ENCODE measurements around the gene SLC30A3. TPM values are rescaled to one million over a fixed set of nuclear protein-coding genes. Genes with fewer than 3 reads are reported as not detected.
"Not testable (repeated sequence)": the region's sequence is repeated elsewhere in the genome, so short reads cannot be mapped to it uniquely, and the experiment has no call there.

SLC30A3 gene
- 9.4 TPM for total RNA-seq
- long read RNA-seq, transcript SLC30A3-210 (4 exons, 3,448 nt): major isoform, 6 of 15 reads
- long read RNA-seq, transcript SLC30A3-201 (8 exons, 2,260 nt): major isoform, 6 of 15 reads
- long read RNA-seq, partial matches to known transcripts: 0 of 15 reads
- long read RNA-seq, other reads (novel, unspliced or antisense): 3 of 15 reads

GRCh38 chr2:27262379-27263286 is at the start of gene SLC30A3:
Gene SLC30A3, minus strand, starts transcription at chr2:27263047. Its CDS starts 141 bp downstream, at chr2:27262906.
- peak; percentile 82 for DNase-seq
- intact Hi-C loops (cut with micrococcal nuclease): no loop called here

GRCh38 chr2:27312152-27312551 is 49.3 kb upstream of the SLC30A3 start:
- intact Hi-C loops (cut with micrococcal nuclease): no loop called here
- no peak for ATAC-seq
- DNase-seq: no peak

More at GRCh38 chr2:27262379-27263286, at the start of gene SLC30A3:
- peak; percentile 86 for ATAC-seq

- intact Hi-C loops (cut with micrococcal nuclease): no loop called here
- ATAC-seq (peak; percentile 4), DNase-seq (no peak)
Observed at GRCh38 chr2:27309651-27310050, 46.8 kb upstream of the SLC30A3 start.

- peak; percentile 27 for ATAC-seq
- intact Hi-C loops (cut with micrococcal nuclease): no loop called here
Observed at GRCh38 chr2:27308359-27308881, 45.6 kb upstream of the SLC30A3 start, which contains the start of gene UCN. Gene UCN, minus strand, starts transcription at chr2:27308445. Its CDS starts 550 bp downstream, at chr2:27307895.

GRCh38 chr2:27307545-27308358 is 44.9 kb upstream of the SLC30A3 start:
- peak; percentile 41 for DNase-seq
- intact Hi-C loops (cut with micrococcal nuclease): no loop called here
- ATAC-seq: peak; percentile 4

More at GRCh38 chr2:27308359-27308881, 45.6 kb upstream of the SLC30A3 start, which contains the start of gene UCN:
- DNase-seq: peak; percentile 64

- DNase-seq (no peak), ATAC-seq (no peak)
- intact Hi-C loops (cut with micrococcal nuclease): no loop called here
Observed at GRCh38 chr2:27307287-27307544, 44.4 kb upstream of the SLC30A3 start.

- ATAC-seq (no peak), DNase-seq (peak; percentile 35)
- intact Hi-C loops (cut with micrococcal nuclease): no loop called here
Observed at GRCh38 chr2:27306573-27307286, 43.9 kb upstream of the SLC30A3 start.

- intact Hi-C loops (cut with micrococcal nuclease): no loop called here
- no peak for ATAC-seq
Observed at GRCh38 chr2:27306136-27306535, 43.3 kb upstream of the SLC30A3 start.

GRCh38 chr2:27305516-27305915 is 42.7 kb upstream of the SLC30A3 start:
- intact Hi-C loops (cut with micrococcal nuclease): no loop called here
- ATAC-seq (no peak), DNase-seq (no peak)

More at GRCh38 chr2:27306136-27306535, 43.3 kb upstream of the SLC30A3 start:
- no peak for DNase-seq

- intact Hi-C loops (cut with micrococcal nuclease): no loop called here
- no peak for ATAC-seq
- DNase-seq: no peak
Observed at GRCh38 chr2:27304488-27305240, 41.8 kb upstream of the SLC30A3 start.

GRCh38 chr2:27303093-27304025 is 40.5 kb upstream of the SLC30A3 start:
- intact Hi-C loops (cut with micrococcal nuclease): no loop called here
- ATAC-seq (peak; percentile 67), DNase-seq (no peak)

- ATAC-seq; intact Hi-C loops (cut with micrococcal nuclease); DNase-seq: not testable (repeated sequence)
Observed at GRCh38 chr2:27300606-27301005, 37.8 kb upstream of the SLC30A3 start.

GRCh38 chr2:27298391-27299080 is 35.7 kb upstream of the SLC30A3 start:
- intact Hi-C loops (cut with micrococcal nuclease): no loop called here
- DNase-seq: no peak

GRCh38 chr2:27297195-27297594 is 34.3 kb upstream of the SLC30A3 start:
- DNase-seq (no peak), ATAC-seq (no peak)
- intact Hi-C loops (cut with micrococcal nuclease): no loop called here

More at GRCh38 chr2:27298391-27299080, 35.7 kb upstream of the SLC30A3 start:
- peak; percentile 6 for ATAC-seq

GRCh38 chr2:27296481-27296880 is 33.6 kb upstream of the SLC30A3 start:
- DNase-seq (no peak), ATAC-seq (no peak)
- intact Hi-C loops (cut with micrococcal nuclease): no loop called here

GRCh38 chr2:27294928-27295327 is 32.1 kb upstream of the SLC30A3 start:
- intact Hi-C loops (cut with micrococcal nuclease): no loop called here
- ATAC-seq: no peak

More at GRCh38 chr2:27294928-27295327, 32.1 kb upstream of the SLC30A3 start:
- no peak for DNase-seq

Measured in left ventricle myocardium superior (tissue), 1 donor.